NCI-H128 (cell line): Measurements from ENCODE around the gene CSAD.

Source experiments
- DNase-seq: peaks from one replicate; lab custom pipeline; 2025; ENCODE audit not compliant: unreplicated experiment; lab: John Stamatoyannopoulos, UW

The CSAD gene

GRCh38 chr12:53200107-53200457 lies 19.4 kb upstream of the CSAD start:
- no peak for DNase-seq

GRCh38 chr12:53199700-53200099 lies 19.0 kb upstream of the CSAD start:
- no peak for DNase-seq

GRCh38 chr12:53198486-53199110 lies 17.9 kb upstream of the CSAD start:
- no peak for DNase-seq

- no peak for DNase-seq
Measured at GRCh38 chr12:53197011-53197640, 16.4 kb upstream of the CSAD start.

GRCh38 chr12:53196486-53196885 lies 15.8 kb upstream of the CSAD start:
- no peak for DNase-seq

- DNase-seq, result no peak
Measured at GRCh38 chr12:53195516-53196420, 15.0 kb upstream of the CSAD start.

- DNase-seq, result no peak
Measured at GRCh38 chr12:53194973-53195372, 14.2 kb upstream of the CSAD start.

GRCh38 chr12:53193985-53194716 lies 13.4 kb upstream of the CSAD start:
- no peak for DNase-seq

- no peak for DNase-seq
Measured at GRCh38 chr12:53193040-53193439, 12.3 kb upstream of the CSAD start.

- no peak for DNase-seq
Measured at GRCh38 chr12:53192531-53193021, 11.9 kb upstream of the CSAD start.

- no peak for DNase-seq
Measured at GRCh38 chr12:53191885-53192530, 11.3 kb upstream of the CSAD start.

- no peak for DNase-seq
Measured at GRCh38 chr12:53191096-53191884, 10.6 kb upstream of the CSAD start.

- no peak for DNase-seq
Measured at GRCh38 chr12:53190108-53190729, 9.5 kb upstream of the CSAD start.

GRCh38 chr12:53187145-53187899 lies 6.6 kb upstream of the CSAD start:
- no peak for DNase-seq

GRCh38 chr12:53186745-53187144 lies 6.0 kb upstream of the CSAD start:
- DNase-seq, result no peak

- DNase-seq, result no peak
Measured at GRCh38 chr12:53185582-53186153, 4.9 kb upstream of the CSAD start.

- DNase-seq, result no peak
Measured at GRCh38 chr12:53184828-53185227, 4.1 kb upstream of the CSAD start.

GRCh38 chr12:53182903-53183302 lies 2.2 kb upstream of the CSAD start:
- DNase-seq, result no peak
